Aorta (tissue), 5 donors: ENCODE results near the gene CDK2AP2. TPM values are rescaled to one million over a fixed set of nuclear protein-coding genes. Genes with fewer than 3 reads are reported as not detected.

ENCODE experiments used
- ATAC-seq: fragments of 200-7000 bp; cut with Tn5 transposase; one replicate; pipeline ENCODE4 v1.9.1; 2022; ENCODE audit warnings: moderate library complexity; ENCODE audit not compliant: low FRiP score
- DNase-seq, 2 donors: peaks; one replicate each; pipeline ENCODE4 v3.0.0-alpha.2; 2020
- H3K27ac ChIP-seq, 2 donors: one replicate each; pipeline ENCODE4 v1.5.1; 2013; ENCODE audit warnings: low read length in 2 of 2, mild to moderate bottlenecking in 2 of 2, moderate library complexity in 2 of 2, control low read depth in 1 of 2, inconsistent platforms in 1 of 2, low read depth in 1 of 2
- H3K27me3 ChIP-seq, 2 donors: one replicate each; pipeline ENCODE4 v1.6.1; 2013; ENCODE audit warnings: control low read depth in 1 of 2, low read length in 1 of 2, mild to moderate bottlenecking in 1 of 2, moderate library complexity in 1 of 2; ENCODE audit not compliant: insufficient read depth in 2 of 2, control insufficient read depth in 1 of 2
- H3K36me3 ChIP-seq, 2 donors: one replicate each; pipeline ENCODE4 v1.6.1; 2013; ENCODE audit warnings: control low read depth in 1 of 2, low read length in 1 of 2, mild to moderate bottlenecking in 1 of 2; ENCODE audit not compliant: insufficient read depth in 2 of 2, control insufficient read depth in 1 of 2
- H3K4me1 ChIP-seq, 2 donors: one replicate each; pipeline ENCODE4 v1.6.1; 2013; ENCODE audit warnings: low read length in 2 of 2, control low read depth in 1 of 2, mild to moderate bottlenecking in 1 of 2, moderate library complexity in 1 of 2; ENCODE audit not compliant: insufficient read depth in 2 of 2, control insufficient read depth in 1 of 2
- H3K4me3 ChIP-seq, 2 donors: one replicate each; pipeline ENCODE4 v1.5.1; 2013; ENCODE audit warnings: low read length in 2 of 2, control low read depth in 1 of 2, mild to moderate bottlenecking in 1 of 2
- H3K9me3 ChIP-seq: one replicate; pipeline ENCODE4 v1.6.1; 2013; ENCODE audit warnings: mild to moderate bottlenecking, low read length; ENCODE audit not compliant: control insufficient read depth
- WGBS, 2 donors: extraction: QIAGEN DNeasy Blood & Tissue Kit; methylation state at CpG; one replicate each; pipeline ENCODE4 v1.1.7; 2013; 5-methylcytosine and 5-hydroxymethylcytosine counted together
- intact Hi-C, 2 donors: fragments of 100-400 bp; cut with DNase I; formaldehyde crosslinking; loops; one replicate each; pipeline versions ENCODE4 v1.14.2 to v1.15.0; 2022
- polyA plus RNA-seq, 2 donors: library from polyadenylated mRNA; stranded (reverse); fragments of 200-250 nt; gene quantifications; one replicate each; pipeline ENCODE4 v1.2.3, GENCODE V29; 2013
- total RNA-seq, 2 donors: library from RNA; stranded (reverse); fragmentation: NEBNext Ultra II Directional; extraction: Animal tissue kit (Norgen Biotek cat#: 25700); gene quantifications; one replicate each; pipeline ENCODE4 v1.2.1, GENCODE V29; 2021
- donor health status: healthy with polysubstance abuse.
- donor health status: Bipolar disorder and iron deficiency.
- donor health status: DM: no; HTN: no; CAD: no.
- donor health status: DM: no; HTN: no; CAD: no.
- donor health status: DM: yes; HTN: yes; CAD: no.

Gene CDK2AP2
- total and polyA plus RNA-seq, 4 donors, result 40.8 to 105 (median 76.5) TPM

DNA sequence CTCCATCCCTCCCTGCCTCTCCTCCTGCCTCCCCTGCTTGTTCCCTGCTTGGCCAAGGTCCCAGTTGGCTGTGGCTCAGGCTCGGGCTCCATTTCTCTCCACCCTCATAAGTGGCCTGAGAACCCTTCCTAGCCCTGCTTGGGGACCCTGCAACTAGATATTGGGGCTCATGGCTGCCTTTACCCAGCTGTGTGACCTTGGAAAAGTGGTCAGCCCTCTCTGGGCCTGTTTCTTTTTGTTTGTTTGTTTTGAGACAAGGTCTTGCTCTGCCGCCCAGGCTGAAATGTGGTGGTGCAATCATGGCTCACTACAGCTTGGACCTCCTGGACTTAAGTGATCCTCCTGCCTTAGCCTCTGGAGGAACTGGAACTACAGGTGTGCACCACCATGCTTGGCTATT lies 35.6 kb upstream of the CDK2AP2 start:
- WGBS, 2 donors, result 56% methylated on average over 2 of the region's 2 CpGs
- intact Hi-C loops, result no loop called here

DNA sequence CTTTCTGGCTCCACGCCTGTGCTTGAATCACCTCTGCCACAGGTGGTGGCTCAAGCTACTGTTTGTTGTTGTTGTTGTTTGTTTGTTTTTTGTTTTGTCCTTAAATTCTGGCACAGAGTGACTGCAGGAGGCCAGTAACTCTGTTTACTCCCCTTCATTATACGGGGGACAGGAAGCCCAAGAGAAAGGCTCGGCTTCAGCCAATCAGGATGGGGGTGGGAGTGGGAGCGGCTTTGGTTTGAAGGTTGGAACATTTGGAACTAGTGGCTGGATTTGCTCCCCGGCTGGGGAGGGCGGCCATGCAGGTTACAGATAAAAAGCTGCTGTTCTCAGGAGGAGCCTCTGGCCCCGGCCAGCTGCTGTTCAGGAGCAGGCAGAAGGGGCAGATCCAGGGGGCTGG lies 35.0 kb upstream of the CDK2AP2 start:
- Histone ChIP-seq H3K36me3 (no peaks in the 10 kb centered on the region), H3K9me3 (no peaks in the 10 kb centered on the region), H3K4me3 (no peak overlapping the region), H3K4me1 (no peaks in the 10 kb centered on the region), H3K27me3 (no peaks in the 10 kb centered on the region), H3K27ac (no peak overlapping the region)
- intact Hi-C loops, result no loop called here
- WGBS, 2 donors, result 72 to 86% methylated on average over 6 to 7 of the region's 7 CpGs
- no peak for DNase-seq
- no peak for ATAC-seq

More for the DNA sequence above, 35.6 kb upstream of the CDK2AP2 start:
- DNase-seq, result no peak
- H3K4me3 ChIP-seq, result no peak overlapping the region
- H3K36me3 ChIP-seq, result no peaks in the 10 kb centered on the region
- H3K27me3 ChIP-seq, result no peaks in the 10 kb centered on the region
- no peaks in the 10 kb centered on the region for H3K4me1 ChIP-seq
- no peaks in the 10 kb centered on the region for H3K9me3 ChIP-seq
- no peak overlapping the region for H3K27ac ChIP-seq
- ATAC-seq, result no peak

DNA sequence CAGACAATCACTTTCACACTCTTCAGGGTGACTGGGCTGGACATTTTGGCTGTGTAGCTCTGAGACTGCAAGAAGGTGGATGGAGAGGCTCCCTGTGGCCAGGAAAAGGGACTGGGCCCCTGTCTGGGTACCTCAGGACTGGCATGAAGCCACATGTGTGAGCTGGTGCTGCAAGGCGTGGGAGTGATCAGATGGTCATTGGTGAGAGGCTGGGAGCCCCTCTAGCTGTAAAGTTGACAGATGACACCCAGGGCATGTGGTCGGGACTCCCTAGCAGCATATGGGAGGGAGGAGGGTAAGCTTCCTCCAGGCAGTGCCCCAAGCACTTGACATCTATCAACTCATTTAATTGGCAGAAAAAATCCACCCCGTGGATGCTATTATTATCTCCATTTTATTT lies 34.2 kb upstream of the CDK2AP2 start:
- intact Hi-C loops, result no loop called here
- Histone ChIP-seq H3K36me3 (no peaks in the 10 kb centered on the region), H3K4me1 (no peaks in the 10 kb centered on the region), H3K9me3 (no peaks in the 10 kb centered on the region), H3K27me3 (no peaks in the 10 kb centered on the region), H3K27ac (no peak overlapping the region), H3K4me3 (no peak overlapping the region)
- 65 to 69% methylated on average over 3 of the region's 3 CpGs for WGBS, 2 donors
- DNase-seq, result no peak
- no peak for ATAC-seq

GRCh38 chr11:67541198-67541597 lies 33.2 kb upstream of the CDK2AP2 start:
- Histone ChIP-seq H3K4me3 (no peak overlapping the region), H3K4me1 (no peaks in the 10 kb centered on the region), H3K9me3 (no peaks in the 10 kb centered on the region), H3K27ac (no peak overlapping the region), H3K27me3 (no peaks in the 10 kb centered on the region), H3K36me3 (no peaks in the 10 kb centered on the region)
- intact Hi-C loops, result no loop called here
- DNase-seq (no peak), ATAC-seq (no peak)
- 93 to 94% methylated on average over 6 of the region's 6 CpGs for WGBS, 2 donors

GRCh38 chr11:67539550-67539949 lies 31.6 kb upstream of the CDK2AP2 start:
- no peak for DNase-seq
- no peaks in the 10 kb centered on the region for H3K9me3 ChIP-seq
- WGBS, 2 donors, result 86 to 92% methylated on average over 4 of the region's 4 CpGs

DNA sequence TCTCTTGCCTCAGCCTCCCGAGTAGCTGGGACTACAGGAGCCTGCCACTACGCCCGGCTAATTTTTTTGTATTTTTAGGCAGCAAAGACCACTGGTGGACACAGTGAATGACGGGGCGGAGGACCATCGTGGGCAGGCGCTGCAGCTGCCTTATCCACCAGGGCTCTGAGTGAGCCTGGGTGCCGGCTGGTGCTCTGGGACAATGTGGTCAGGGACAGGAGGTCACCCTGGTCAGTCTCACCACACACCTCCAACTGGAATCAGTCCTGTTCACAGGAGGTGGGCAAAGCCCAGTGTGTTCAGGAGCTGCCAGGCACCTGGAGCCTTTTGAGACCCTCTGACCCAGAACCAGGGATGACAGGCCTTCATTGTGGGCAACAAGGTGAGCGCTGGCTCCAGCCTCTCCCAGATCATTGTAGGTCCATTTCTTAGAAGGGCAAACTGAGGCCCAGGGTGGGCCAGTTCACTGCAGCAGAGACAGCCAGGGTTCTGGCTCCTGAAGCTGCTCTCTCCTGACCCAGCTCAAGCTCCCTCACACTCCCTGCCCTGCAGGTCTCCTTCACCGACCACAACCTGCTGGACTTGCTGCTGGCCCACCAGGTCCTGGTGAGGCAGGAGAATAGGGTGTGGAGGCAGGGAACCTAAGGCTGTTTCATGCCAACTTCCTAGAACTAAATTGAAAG lies 31.0 kb upstream of the CDK2AP2 start:
- Histone ChIP-seq H3K4me1 (no peaks in the 10 kb centered on the region), H3K4me3 (no peak overlapping the region), H3K27me3 (no peaks in the 10 kb centered on the region), H3K27ac (no peak overlapping the region), H3K9me3 (no peaks in the 10 kb centered on the region), H3K36me3 (no peaks in the 10 kb centered on the region)
- intact Hi-C loops, result no loop called here
- DNase-seq, result no peak
- WGBS, 2 donors, result 82 to 83% methylated on average over 10 of the region's 10 CpGs
- no peak for ATAC-seq

More at GRCh38 chr11:67539550-67539949, 31.6 kb upstream of the CDK2AP2 start:
- intact Hi-C loops, result no loop called here
- no peaks in the 10 kb centered on the region for H3K4me1 ChIP-seq
- no peak overlapping the region for H3K27ac ChIP-seq
- H3K36me3 ChIP-seq, result no peaks in the 10 kb centered on the region
- no peaks in the 10 kb centered on the region for H3K27me3 ChIP-seq
- no peak overlapping the region for H3K4me3 ChIP-seq
- ATAC-seq, result no peak

- DNase-seq (no peak), ATAC-seq (no peak)
- H3K9me3 ChIP-seq, result no peaks in the 10 kb centered on the region
- intact Hi-C loops, result no loop called here
- H3K36me3 ChIP-seq, result no peaks in the 10 kb centered on the region
- no peak overlapping the region for H3K4me3 ChIP-seq
- H3K4me1 ChIP-seq, result no peaks in the 10 kb centered on the region
- H3K27me3 ChIP-seq, result no peaks in the 10 kb centered on the region
- H3K27ac ChIP-seq, result no peak overlapping the region
- WGBS, 2 donors, result 29 to 33% methylated on average over 6 of the region's 6 CpGs
Measured at GRCh38 chr11:67538306-67538705, 30.3 kb upstream of the CDK2AP2 start.

- 92 to 95% methylated on average over 1 of the region's 1 CpG for WGBS, 2 donors
- Histone ChIP-seq H3K4me1 (no peaks in the 10 kb centered on the region), H3K9me3 (no peaks in the 10 kb centered on the region), H3K27me3 (no peaks in the 10 kb centered on the region), H3K27ac (no peak overlapping the region), H3K4me3 (no peak overlapping the region), H3K36me3 (no peaks in the 10 kb centered on the region)
- DNase-seq (no peak), ATAC-seq (no peak)
- intact Hi-C loops, result no loop called here
Measured at GRCh38 chr11:67535561-67535960, 27.6 kb upstream of the CDK2AP2 start.

DNA sequence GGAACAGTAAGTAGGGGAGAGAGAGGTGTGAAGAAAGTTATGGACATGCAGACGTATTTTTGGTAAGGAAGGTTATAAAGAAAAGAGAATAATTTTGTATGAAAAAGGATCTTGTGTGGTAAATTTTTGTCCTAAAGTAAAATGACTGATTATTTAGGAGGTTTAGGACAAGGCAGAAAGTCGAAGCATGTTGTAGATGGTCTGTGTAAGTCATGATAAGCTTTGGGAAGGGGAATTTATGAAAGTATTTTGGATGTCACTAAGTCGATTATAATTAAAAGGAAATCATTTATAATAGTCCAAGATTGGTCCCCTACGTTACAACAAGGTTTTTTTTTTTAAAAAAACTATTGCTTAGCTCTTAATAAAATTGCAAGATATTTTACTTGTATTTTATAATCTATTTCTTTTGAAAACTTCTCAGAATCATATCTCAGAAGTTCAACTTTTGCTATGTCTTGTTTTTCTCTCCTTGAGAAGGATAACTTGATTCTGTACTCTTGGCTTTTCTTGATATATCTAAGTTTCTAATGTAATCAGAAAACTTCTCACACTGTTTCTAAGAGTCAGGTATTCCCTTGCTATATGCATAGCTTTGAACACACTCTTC lies 26.2 kb upstream of the CDK2AP2 start:
- H3K27me3 ChIP-seq, result no peaks in the 10 kb centered on the region
- no peak for DNase-seq
- H3K9me3 ChIP-seq, result no peaks in the 10 kb centered on the region
- no peak overlapping the region for H3K4me3 ChIP-seq
- WGBS, 2 donors, result 39 to 40% methylated on average over 4 of the region's 4 CpGs
- intact Hi-C loops, result no loop called here
- no peak overlapping the region for H3K27ac ChIP-seq
- H3K36me3 ChIP-seq, result no peaks in the 10 kb centered on the region
- ATAC-seq, result no peak
- no peaks in the 10 kb centered on the region for H3K4me1 ChIP-seq
